ENCODE data around the gene VWA3A.

The VWA3A gene

DNA sequence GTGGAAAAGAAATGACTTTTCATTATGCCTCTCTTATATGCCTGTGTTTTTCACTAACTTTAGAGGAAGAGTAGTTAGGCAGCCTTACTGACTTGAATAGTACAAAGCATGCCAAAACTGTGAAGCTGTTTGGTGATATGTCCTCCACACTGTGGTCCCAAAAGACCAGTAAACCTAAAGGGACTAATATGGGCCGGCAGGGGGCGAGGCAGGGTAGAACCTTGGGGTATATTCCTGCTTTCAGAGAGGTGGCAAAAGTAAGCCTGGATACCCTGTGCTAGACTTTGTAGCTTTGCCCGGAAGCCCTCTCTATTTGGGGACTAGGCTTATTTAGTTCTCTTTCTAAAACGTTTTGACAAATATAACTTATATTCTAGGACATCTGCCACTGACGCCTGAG is 36.5 kb upstream of the VWA3A start:
- TF ChIP-seq, protein P1, sequence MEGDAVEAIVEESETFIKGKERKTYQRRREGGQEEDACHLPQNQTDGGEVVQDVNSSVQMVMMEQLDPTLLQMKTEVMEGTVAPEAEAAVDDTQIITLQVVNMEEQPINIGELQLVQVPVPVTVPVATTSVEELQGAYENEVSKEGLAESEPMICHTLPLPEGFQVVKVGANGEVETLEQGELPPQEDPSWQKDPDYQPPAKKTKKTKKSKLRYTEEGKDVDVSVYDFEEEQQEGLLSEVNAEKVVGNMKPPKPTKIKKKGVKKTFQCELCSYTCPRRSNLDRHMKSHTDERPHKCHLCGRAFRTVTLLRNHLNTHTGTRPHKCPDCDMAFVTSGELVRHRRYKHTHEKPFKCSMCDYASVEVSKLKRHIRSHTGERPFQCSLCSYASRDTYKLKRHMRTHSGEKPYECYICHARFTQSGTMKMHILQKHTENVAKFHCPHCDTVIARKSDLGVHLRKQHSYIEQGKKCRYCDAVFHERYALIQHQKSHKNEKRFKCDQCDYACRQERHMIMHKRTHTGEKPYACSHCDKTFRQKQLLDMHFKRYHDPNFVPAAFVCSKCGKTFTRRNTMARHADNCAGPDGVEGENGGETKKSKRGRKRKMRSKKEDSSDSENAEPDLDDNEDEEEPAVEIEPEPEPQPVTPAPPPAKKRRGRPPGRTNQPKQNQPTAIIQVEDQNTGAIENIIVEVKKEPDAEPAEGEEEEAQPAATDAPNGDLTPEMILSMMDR (IDR thresholded peaks at IDR 0.05; ENCODE audit: low read depth, low read length), result peak; percentile 26; the same call in 1 of the 2 replicates
- H3K27me3 ChIP-seq, result no peaks in the 10 kb centered on the region
- H3K9me3 ChIP-seq, result no peaks in the 10 kb centered on the region
- H3K4me1 ChIP-seq, result no peaks in the 10 kb centered on the region
- no peaks in the 10 kb centered on the region for H3K36me3 ChIP-seq
- DNase-seq, result peak; percentile 21
- H3K4me3 ChIP-seq (ENCODE audit: low read depth, low read length), result no peak overlapping the region

DNA sequence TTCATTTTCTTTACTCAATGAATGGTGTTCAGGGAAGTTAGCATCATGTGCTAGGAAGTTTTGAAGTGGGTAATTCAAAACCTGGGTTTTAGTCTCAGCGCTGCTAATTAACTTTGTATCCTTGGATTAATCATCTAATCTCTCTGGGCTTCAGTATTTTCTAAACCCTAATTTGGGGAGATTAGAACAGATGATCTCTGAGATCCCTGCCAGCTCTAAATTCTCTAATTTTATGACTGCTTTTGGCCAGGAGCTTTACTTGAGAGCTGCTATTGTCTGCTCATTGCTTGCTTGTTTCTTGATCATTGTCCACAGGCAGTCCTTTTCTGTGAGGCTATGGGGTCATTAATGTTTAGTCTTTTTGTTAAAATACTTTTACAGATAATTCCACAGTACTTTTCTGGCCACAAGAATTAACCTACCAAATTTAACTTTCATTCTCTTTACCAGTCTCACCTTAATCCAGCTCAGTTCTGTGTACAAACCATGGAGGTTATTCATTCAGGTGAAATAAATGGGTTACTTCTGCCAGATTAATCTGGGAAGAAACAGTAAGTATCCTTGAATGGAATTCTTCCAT is 28.4 kb upstream of the VWA3A start:
- no peaks in the 10 kb centered on the region for H3K36me3 ChIP-seq
- no peak for DNase-seq

DNA sequence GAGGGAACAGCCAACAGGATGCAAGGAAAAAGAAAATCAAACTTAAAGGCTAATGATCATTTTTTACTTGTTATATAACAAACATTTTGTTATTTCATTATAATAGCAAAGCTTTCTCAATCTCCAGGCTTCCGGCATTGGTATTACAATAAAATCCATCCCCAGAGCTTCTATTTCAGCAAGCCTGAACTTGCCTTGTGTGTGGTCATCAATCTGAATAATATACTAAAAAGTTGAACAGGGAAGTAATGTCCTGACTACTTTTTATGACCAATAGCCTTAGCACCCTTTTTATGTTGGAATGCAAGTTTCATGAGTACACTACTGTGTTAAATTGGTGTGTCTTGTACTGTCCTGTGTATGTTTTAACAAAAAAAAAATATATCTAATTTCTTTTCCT is 27.1 kb upstream of the VWA3A start:
- Histone ChIP-seq H3K4me3 (ENCODE audit: low read depth, low read length) (no peak overlapping the region), H3K9me3 (peaks cover 2% of the 10 kb centered on the region; the same call in 1 of the 2 replicates), H3K27me3 (no peaks in the 10 kb centered on the region), H3K36me3 (no peaks in the 10 kb centered on the region), H3K4me1 (no peaks in the 10 kb centered on the region)
- TF ChIP-seq, protein P1 (IDR thresholded peaks at IDR 0.05; ENCODE audit: low read depth, low read length), result no peak
- no peak for DNase-seq

More for the DNA sequence above, 28.4 kb upstream of the VWA3A start:
- TF ChIP-seq, protein P1 (IDR thresholded peaks at IDR 0.05; ENCODE audit: low read depth, low read length), result no peak
- Histone ChIP-seq H3K27me3 (no peaks in the 10 kb centered on the region), H3K9me3 (peaks cover 2% of the 10 kb centered on the region; the same call in 1 of the 2 replicates), H3K4me3 (ENCODE audit: low read depth, low read length) (no peak overlapping the region), H3K4me1 (no peaks in the 10 kb centered on the region)

DNA sequence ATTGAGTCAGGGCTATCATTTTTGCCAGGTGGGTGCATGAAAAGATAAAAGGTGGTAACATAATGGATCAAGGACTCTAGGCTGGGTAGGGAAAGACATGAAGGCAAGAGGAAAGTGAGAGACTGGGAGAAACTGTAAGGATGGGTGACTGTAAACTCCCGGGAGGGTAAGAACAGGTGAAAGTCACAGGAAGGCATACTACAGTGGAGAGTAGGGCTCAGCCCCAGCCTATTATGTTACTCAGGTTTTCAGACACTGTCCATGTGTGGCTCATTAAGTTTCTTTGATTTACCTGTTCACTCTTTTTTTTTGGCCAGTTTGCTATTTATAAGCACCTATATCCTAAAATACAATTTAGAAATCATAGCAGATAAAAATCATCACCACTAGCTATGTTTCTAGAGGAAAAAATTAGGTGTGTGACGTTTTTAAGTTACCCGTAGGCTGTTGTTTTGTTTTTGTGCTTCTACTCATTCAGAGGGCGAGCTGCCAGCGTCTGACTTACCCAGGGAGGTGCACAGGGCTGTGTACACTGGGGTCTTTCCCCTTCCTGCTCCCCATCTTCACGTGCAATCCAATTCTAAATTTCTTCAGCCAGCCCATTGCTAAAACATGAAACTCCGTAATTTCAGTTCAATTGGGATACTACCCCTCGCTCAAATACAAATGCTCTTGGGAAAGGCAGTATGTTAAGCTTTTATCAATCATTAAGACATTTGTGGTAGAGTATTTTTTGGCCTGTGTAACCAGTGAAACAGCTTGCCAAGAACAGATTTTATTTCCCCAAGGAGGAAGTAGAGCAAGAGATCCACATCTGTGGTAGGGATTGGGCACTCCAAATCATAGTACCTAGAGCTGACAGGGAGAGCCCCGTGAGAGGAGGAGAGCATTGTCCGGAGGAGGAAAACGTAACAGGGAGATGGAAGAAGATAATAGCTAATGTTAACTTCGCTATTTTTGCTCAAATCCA is 21.7 kb upstream of the VWA3A start:
- peaks cover 2% of the 10 kb centered on the region; the same call in 1 of the 2 replicates for H3K9me3 ChIP-seq
- no peaks in the 10 kb centered on the region for H3K36me3 ChIP-seq
- H3K27me3 ChIP-seq, result no peaks in the 10 kb centered on the region
- TF ChIP-seq, protein P1 (IDR thresholded peaks at IDR 0.05; ENCODE audit: low read depth, low read length), result no peak
- DNase-seq, result no peak
- H3K4me1 ChIP-seq, result no peaks in the 10 kb centered on the region; the same call in 1 of the 2 replicates
- H3K4me3 ChIP-seq (ENCODE audit: low read depth, low read length), result no peak overlapping the region

DNA sequence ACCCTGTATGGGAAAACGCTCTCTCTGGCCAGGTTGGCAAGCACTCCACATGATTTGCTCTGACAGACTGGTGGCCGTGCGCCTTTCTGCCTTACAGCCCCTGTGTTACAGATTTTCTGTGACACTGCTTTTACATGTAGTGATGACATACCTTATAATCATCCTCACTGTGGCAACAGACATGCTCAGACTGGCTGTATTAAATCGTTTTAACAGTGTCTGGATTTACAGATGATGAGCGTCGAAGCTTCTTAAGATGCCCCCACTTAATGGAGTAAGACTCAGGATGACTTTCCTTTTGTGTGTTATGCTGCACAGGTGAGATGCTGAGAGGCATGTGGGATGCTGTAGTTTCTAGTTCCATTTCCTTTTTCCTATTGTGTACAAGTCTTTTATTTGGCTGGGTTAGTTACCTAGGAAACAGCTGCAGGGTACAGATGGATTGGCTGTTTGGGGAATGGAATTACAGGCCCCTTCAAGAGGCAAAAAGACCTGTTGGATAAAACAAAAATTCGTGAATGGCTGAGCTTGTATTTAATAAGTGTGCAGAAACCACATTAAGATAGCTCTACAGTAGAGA is 20.9 kb upstream of the VWA3A start:
- peaks cover 2% of the 10 kb centered on the region; the same call in 1 of the 2 replicates for H3K9me3 ChIP-seq
- no peaks in the 10 kb centered on the region for H3K36me3 ChIP-seq
- DNase-seq, result no peak
- H3K27me3 ChIP-seq, result no peaks in the 10 kb centered on the region
- no peaks in the 10 kb centered on the region; the same call in 1 of the 2 replicates for H3K4me1 ChIP-seq
- no peak overlapping the region for H3K4me3 ChIP-seq (ENCODE audit: low read depth, low read length)
- TF ChIP-seq, protein P1 (IDR thresholded peaks at IDR 0.05; ENCODE audit: low read depth, low read length), result no peak
